GM21717 (cell line): Measurements from ENCODE around the gene HIRIP3.
A peak's percentile ranks its signal among the peaks of the same experiment; 100 is the strongest.

Source experiments
- ATAC-seq: cut with Tn5 transposase; IDR thresholded peaks from one replicate; pipeline ENCODE4 v1.9.1; 2021; ENCODE audit warnings: mild to moderate bottlenecking, moderate library complexity; ENCODE audit not compliant: unreplicated experiment

Gene HIRIP3

DNA sequence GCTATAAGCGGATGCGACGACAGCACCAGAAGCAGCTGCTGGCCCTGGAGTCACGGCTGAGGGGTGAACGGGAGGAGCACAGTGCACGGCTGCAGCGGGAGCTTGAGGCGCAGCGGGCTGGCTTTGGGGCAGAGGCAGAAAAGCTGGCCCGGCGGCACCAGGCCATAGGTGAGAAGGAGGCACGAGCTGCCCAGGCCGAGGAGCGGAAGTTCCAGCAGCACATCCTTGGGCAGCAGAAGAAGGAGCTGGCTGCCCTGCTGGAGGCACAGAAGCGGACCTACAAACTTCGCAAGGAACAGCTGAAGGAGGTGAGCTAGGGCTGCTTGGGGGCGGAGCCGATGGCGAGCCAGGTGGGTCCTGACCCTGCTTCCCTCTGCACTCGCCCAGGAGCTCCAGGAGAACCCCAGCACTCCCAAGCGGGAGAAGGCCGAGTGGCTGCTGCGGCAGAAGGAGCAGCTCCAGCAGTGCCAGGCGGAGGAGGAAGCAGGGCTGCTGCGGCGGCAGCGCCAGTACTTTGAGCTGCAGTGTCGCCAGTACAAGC, 10.1 kb downstream of the HIRIP3 start:
- no peak for ATAC-seq

DNA sequence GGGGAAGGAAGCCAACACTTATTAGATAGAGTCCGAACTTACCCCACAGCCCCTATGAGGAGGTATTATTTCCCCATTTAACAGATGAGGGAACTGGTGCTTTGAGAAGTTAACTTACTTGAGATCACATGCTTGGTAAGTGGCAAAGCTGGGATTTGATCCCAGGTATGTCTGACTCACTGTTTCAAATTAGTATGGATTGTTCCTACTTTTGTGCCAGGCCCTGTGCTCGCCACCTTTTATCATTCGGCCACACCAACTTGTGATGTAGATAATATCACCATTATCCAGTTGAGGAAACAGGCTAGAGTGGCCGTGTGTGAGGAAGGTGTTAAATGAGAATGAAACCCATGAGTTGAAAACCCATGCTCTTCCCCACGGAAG, 10.7 kb downstream of the HIRIP3 start:
- no peak for ATAC-seq

DNA sequence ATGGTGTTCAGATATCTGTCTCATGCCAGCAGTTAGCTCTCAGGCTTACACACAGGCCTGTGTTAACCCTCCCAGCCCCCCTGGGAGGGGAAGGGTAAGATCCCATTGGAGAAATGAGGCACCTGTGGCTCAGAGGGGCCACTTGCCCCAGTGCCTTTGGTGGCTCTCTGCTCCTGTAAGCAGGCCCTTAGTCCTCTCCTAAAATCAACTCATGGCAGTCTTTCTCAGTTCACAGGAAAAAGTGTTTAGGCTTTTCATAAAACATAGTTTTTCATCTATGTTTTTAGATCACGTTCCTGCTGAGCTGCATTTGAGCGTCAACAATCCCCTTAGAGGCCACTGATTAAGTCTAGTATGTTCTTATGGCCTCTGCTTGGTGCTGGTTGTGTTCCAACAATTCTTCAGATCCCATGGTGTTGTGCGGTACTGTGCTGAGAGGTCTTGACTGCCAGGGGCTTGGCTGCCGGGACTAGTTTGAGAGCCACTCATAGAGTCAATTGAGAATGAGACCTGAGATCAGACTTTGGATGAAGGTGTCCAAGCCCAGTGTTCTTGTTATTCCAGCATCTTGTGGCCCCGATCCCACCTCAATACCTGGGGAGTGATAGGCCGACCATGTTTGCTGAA, 11.2 kb downstream of the HIRIP3 start:
- ATAC-seq, result no peak

DNA sequence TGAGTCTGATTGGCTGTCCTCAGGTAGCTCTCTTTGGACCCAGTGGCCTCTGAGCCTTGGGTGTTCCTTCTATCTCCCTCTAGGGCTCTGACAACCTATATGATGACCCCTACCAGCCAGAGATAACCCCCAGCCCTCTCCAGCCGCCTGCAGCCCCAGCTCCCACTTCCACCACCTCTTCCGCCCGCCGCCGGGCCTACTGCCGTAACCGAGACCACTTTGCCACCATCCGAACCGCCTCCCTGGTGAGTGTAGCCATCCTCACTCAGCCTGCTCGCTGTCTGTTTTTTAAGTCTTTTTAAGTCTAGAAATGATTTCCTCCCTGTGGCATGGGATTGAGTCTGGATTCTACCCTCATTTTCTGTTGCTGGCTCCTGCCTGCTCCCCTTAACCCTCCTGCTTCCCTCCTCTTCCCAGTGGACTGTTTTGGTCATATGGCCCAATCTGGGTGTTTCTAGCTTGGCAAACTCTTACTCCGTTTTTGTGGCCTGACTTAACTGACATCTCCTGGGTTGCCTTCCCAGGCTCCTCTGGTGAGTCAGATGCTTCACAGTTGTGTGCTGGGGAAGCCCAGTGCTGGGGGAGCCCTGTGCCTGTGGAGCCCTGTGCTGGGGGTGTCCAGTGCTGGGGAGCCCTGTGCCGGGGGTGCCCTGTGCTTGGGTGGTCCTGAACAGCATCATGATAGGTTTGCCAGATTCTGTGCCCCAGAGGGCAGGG, 11.8 kb downstream of the HIRIP3 start:
- no peak for ATAC-seq

DNA sequence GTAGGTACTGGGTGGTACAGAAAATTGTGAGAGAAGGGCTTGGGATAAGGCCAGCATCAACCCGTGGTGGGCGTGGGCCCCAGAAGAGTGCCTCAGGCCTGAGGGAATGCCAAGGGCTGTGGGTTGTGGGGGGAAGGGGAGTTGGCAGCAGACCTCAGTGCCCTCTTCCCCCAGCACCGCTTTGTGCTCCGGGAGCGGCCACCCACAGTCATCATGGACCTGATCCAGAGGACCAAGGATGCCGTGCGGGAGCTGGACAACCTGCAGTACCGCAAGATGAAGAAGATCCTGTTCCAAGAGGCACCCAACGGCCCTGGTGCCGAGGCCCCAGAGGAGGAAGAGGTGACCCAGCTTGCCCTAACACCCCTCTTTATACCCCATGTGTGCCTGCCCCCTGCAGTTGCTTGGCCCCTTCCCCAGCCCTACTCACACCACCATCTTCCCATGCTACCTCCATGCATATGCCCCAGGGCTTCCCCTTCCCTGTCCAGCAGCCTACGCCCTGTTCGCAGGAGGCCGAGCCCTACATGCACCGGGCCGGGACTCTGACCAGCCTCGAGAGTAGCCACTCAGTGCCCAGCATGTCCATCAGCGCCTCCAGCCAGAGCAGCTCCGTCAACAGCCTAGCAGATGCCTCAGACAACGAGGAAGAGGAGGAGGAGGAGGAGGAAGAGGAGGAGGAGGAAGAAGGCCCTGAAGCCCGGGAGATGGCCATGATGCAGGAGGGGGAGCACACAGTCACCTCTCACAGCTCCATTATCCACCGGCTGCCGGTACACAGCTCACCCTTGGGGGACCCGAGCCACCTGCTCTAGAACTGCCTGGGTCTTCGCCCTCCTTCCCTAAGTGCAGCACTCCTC, 12.6 kb downstream of the HIRIP3 start:
- no peak for ATAC-seq

DNA sequence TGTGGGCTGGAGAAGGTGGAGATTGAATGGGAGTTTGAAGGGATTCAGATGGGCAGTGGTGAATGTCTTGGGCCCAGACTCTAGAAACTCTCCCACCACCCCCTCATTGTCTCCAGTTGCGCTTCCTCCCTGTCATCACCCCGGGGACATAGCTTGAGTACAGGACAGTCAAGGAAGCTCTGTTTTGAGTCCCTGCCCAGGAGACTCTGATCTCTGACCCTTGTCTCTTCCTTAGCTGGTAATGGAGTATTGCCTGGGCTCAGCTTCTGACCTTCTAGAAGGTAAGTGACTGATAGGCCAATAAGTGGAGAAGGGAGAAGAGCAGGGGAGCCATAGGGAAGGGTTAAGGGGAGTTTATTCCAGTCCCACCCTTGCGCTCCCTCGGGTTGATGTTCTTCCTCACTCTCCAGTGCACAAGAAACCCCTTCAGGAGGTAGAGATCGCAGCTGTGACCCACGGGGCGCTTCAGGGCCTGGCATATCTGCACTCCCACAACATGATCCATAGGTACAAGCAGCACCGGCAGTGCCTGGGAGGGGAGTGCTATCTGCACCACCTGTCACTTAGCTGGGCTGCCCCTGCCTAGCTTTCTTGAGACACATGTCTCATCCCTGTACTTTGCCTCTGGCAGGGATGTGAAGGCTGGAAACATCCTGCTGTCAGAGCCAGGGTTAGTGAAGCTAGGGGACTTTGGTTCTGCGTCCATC, 16.7 kb downstream of the HIRIP3 start:
- ATAC-seq, result no peak

DNA sequence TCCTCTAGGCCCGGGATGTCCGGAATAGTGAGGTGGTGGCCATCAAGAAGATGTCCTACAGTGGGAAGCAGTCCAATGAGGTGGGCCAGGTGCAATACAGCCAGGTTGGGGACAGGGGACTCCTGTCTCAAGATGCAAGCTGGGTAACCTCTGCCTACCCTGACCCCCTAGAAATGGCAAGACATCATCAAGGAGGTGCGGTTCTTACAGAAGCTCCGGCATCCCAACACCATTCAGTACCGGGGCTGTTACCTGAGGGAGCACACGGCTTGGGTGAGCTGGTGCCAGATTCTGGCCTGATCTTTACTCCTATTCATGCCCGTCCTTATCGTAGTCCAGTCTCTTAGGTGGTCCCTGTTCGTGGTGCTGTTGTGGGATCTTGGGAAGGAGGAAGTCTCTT, 17.3 kb downstream of the HIRIP3 start:
- ATAC-seq, result no peak

DNA sequence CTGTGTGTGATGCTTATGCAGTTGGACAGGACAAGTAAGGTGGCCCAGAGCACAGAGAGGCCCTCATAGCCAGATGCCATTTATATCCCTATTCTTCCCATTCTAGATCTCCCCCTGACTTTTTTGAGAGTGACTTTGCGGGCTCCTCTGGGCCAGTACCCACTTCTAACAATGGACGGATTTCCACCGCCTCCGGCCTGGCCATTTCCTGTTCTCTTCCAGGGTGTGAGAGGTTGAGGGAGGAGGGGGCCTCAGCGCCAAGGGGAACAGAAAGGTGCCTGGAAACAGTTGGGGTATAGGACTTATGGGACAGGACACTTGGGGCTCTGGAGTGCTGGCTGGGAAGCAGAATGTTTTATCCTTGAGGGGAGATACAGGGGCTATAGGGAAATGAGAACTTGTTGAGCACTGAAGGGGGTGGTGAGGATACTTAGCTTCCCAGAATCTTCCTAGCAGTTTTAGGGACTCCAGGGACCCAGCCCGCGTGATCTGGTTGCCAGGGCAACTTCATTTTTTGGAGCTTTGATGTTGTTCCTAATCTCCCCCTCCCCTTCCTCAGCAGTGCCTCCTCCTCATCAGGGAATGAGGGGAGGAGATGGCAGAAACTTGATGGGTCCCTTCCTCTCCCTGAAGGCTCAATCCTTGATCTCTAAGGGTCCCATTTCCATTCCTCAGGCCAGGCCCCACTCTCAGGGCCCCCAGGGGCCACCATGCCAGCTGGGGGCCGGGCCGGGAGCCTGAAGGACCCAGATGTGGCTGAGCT, 18.2 kb downstream of the HIRIP3 start:
- ATAC-seq, result no peak

DNA sequence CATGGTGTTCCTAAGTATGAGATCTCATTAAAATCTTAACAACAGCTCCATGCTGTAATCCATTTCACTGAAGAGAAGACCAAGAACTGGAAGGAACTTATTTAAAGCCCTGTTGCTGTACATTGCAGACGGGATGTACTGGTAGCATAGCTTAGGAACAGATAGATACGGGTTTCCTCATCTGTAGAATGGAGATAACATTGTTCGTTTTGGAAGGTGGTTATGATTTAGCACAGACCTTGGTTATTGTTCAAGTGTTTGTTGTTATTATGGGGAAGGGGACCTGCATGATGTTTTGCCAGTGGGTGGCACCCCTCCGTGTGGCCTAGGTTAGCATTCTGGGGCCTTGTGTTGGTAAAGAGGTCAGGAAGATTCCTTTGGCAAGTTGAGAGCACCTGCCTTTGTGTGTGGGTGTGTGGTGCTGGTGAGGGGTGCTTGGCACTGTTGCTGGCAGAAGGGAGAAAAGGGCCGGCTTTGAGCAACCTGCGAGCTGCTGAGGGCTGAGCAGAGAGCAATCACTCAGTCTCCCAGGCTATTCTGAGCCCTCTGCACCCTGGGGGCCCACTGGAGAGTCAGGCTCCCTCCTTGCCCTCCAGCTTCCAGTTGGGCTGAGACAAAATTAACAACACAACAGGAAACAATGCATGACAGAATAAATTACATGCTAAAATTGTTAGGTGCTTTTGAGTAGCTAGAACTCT, 19.5 kb downstream of the HIRIP3 start:
- no peak for ATAC-seq

DNA sequence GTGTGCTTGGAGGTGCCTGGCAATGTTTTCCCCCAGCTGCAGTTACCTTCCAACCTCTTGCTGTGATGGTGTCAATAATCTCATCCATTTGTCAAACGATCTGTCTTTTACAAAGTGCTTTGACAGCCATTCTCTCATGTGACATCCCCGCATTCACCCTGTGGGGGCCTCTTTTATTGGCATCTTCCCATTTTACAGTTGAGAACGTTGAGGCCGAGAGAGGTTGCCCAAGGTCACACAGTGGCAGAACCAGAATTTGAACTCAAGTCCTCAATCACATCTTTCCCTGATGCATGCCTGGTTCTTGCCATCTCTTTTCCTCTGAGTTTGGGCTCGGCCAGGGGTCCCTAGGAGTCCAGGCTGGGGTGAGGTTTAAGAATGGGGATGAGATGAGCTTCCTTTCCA, 20.3 kb downstream of the HIRIP3 start:
- ATAC-seq, result no peak

DNA sequence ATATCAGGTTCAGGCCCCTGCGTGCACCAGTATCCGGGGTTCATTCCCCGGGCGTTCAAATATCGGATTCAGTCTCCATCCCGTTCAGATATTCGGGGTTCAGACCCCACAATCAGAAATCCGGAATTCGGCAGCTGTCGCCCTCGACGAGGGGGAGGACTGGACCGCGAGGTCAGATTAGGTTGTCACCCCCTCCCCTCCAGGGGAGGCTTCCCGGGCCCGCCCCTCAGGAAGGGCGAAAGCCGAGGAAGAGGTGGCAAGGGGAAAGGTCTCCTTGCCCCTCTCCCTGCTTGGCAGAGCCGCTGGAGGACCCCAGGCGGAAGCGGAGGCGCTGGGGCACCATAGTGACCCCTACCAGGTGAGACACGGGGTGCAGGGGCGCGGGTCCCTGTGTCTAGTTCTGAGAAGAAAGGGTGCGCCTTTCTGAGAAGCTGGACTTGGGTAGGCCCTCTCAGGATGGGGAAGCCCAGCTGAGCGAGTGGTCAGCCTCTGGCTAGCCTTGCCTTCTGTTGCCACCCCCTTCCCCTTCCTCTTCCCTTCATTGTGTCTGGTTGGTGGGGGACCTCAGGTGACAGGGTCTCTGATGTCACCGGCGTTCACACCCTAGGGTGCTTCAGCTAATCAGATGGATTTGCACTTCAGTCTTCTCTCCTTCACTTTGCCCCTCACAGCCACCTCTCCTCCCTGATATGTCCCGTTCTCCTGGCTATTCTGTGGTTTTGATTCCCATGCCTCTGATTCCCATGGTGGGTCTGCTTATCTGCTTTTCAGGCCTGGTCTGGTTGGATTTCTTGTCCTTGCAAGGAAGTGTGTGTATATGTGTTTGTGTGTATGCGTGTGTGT, 20.9 kb downstream of the HIRIP3 start:
- ATAC-seq, result no peak

DNA sequence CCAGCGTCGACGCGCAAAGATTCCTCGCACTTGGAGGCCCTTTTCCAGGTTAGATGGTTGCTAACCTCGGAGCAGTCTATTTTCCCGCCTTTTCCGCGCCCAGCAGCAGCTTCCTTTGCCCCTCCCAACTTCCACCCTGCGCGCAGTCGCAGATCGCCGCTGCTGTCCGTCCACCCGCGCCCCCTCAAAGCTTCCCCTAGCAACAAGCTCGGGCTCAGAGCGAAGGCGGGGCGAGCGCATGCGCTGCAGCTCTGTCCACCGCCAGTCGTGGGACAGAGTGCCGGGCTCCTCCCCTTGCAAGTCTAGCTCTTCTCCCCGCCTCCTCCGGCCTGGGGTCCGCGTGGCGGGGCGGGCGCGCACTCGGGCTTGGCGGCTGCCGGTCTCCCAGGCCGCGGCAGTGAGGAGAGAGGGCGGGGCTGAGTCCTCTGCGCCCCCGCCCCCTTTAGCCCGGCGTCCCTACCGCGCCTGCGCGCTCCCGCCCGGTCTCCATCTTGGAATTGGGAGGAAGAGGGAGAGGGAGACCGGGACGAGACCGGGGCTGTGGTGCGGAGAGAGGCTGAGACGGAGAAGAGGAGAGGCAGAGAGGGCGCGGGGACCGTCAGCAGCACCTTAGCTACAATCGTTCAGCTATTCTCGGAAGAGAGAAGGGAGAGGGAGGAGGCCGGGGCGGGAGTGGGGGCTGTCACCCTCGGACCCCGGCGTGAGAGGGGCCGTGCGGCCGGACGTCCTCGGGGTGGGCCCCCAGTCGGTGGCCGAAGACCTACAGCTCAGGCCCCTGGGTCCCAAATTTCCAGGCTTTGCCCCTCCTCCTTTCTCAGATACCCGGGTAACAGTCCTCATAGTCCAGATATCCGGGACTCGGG, 21.8 kb downstream of the HIRIP3 start, which contains the start of gene TAOK2:
TAOK2 (plus strand) TSS at position 485 of the 863 bp plus-strand sequence. CDS start 3,905 bp downstream, outside the sequence.
- ATAC-seq, result peak; percentile 84

DNA sequence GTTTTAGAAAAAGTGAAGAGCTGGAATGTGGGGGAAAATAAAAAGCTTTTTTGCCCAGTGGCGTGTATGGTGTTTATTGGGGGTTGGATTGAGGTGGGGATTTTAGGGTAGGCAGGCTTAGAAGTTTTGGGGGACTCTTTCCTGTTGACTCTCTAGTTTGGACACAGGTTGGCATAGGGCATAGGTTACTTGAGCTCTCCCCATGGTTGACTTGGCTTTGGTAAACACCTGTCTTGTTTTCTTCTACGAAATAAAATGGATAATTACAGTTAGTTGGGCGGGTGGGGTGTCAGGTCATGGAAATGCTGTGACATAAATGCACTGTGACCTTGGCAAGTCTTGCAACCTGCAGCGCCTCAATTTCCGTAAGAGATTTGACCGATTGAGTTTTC, 22.4 kb downstream of the HIRIP3 start:
- no peak for ATAC-seq

DNA sequence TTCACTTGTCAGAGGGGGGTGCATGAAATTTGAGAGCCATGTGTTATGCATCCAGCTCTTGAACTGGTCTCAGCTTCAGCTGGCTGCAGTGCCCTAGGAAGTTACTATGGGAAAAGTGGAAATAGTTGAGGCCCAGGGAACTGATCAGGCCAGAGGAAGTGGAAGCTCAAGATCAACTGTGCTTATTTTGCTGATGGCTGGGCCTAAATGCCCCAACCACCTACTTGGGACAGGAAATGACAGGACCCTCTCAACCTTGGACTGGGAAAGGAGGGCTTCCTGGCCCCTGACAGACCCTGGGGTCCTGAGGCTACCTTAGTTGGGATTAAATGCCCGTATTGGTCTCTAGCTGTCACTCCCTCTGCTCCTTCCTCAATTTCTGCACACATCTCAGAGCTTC, 22.9 kb downstream of the HIRIP3 start:
- no peak for ATAC-seq

DNA sequence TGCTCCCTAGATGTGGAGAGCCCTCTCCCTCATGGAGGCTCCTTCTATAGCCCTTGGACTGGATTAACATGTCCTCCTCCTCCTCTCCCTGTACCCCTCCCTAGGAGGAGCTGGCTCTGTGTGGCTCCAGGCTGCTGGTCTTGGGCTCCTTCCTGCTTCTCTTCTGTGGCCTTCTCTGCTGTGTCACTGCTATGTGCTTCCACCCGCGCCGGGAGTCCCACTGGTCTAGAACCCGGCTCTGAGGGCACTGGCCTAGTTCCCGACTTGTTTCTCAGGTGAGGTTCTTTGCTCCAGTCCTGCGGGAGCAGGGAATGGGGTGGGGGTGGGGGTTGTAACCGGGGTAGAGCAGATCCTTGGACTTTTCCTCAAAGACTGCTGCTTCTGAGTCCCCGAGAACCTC, 24.1 kb downstream of the HIRIP3 start:
- no peak for ATAC-seq

DNA sequence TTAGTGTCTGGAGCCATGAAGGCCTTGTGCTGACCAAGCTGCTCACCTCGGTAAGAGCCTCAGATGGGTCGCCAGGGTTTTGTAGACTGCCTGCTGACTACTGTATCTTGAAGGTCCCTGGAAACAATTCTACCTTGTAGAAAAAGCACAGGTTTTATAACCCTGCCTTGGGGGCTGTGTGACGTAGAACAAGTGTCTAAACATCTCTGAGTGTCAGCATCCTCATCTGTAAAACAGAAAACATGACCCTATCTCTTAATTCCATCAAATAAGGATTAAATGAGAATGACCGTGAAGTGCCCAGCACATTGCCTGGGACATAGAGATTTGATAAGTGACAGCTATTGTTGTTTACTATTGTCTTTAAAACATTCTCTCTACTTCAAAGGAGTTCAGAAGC, 27.2 kb downstream of the HIRIP3 start:
- no peak for ATAC-seq

DNA sequence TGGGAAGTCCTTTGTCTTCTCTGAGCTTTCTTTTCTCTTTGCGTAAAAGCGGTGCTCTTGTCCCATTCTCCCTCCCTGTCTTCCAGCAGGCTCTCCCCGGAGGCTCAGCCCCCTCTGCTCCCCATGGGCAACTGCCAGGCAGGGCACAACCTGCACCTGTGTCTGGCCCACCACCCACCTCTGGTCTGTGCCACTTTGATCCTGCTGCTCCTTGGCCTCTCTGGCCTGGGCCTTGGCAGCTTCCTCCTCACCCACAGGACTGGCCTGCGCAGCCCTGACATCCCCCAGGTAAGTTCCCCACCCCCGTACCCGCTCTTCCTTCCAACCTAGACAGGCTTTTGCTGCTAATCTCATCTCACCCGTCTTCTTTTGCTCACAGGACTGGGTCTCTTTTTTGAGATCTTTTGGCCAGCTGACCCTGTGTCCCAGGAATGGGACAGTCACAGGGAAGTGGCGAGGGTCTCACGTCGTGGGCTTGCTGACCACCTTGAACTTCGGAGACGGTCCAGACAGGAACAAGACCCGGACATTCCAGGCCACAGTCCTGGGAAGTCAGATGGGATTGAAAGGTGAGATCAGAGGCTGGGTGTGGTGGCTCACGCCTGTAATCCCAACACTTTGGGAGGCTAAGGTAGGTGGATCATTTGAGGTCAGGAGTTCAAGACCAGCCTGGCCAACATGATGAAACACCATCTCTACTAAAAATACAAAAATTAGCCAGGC, 32.2 kb downstream of the HIRIP3 start:
- ATAC-seq, result no peak
